GM19328 (cell line): Measurements from ENCODE around the gene PLPPR5.

Experiments used
- ATAC-seq: cut with Tn5 transposase; IDR thresholded peaks from one replicate; pipeline ENCODE4 v1.9.1; 2021; ENCODE audit warnings: mild to moderate bottlenecking, moderate library complexity; ENCODE audit not compliant: unreplicated experiment

PLPPR5 gene

GRCh38 chr1:98860329-98860728 is 144.3 kb downstream of the PLPPR5 start:
- no peak for ATAC-seq

GRCh38 chr1:98854137-98854536 is 150.5 kb downstream of the PLPPR5 start:
- no peak for ATAC-seq

GRCh38 chr1:98849969-98850636 is 154.6 kb downstream of the PLPPR5 start:
- ATAC-seq = no peak

- no peak for ATAC-seq
Observed at GRCh38 chr1:98842241-98842640, 162.4 kb downstream of the PLPPR5 start.
